ENCODE results near the gene ELAVL3. TPM values are rescaled to one million over a fixed set of nuclear protein-coding genes. Genes with fewer than 3 reads are reported as not detected.

Gene ELAVL3
- total and polyA plus RNA-seq, 2 of the 8 experiments (the other 6 are each of a cell fraction or from before 2014, with no cell fraction given), result 0.80 to 1.0 TPM

DNA sequence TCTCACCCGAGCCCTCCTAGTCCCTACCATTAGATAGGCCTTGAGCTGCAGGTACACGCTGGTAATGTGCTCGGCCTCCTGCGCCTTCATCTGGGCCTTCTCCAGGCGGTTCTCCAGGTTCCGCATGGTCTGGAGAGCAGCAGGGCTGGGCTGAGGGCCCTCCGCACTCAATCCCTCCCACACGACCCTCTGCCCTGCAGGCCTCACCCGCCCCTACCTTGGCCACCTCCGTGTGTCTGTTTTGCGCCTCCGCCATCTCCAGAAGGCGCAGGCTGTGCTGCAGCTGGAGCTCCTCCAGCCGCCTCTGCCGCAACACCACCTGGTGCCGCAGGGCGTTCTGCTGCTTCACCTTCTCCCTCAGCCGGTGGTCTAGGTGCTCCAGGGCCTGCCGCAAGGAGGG is 54.2 kb downstream of the ELAVL3 start:
- 89% methylated on average over 19 of the region's 19 CpGs; no CpG with 5 or more reads in 1 of the 2 experiments for WGBS, 2 experiments (ENCODE audit: extremely low coverage in 1 of 2, insufficient coverage in 1 of 2, insufficient read length in 1 of 2, insufficient replicate concordance in 2 of 2, low coverage in 1 of 2, low lambda C conversion rate in 2 of 2, missing lambda C conversion rate in 1 of 2)
- no peak overlapping the region for H2BK12ac ChIP-seq (ENCODE audit: low read depth, low read length)
- 0 out of 2 replicates have a peak overlapping the region, but pooled peaks have one; percentile 88 for H2BK15ac ChIP-seq (ENCODE audit: low read length)
- no peak for FAIRE-seq
- H2BK120ac ChIP-seq (replicated peaks; ENCODE audit: low read depth, low read length), result no peak overlapping the region
- no peak overlapping the region for H3K23ac ChIP-seq (ENCODE audit: insufficient read length)
- H3K36me3 ChIP-seq (ENCODE audit: control insufficient read depth in 2 of 4, insufficient read depth in 4 of 4, low read length in 3 of 4), result no peaks in the 10 kb centered on the region
- POLR2A ChIA-PET (ENCODE audit: partially characterized antibody), result interaction anchor here (1.1 to 1.4 kb wide), 2 partner anchors 8 to 9 kb away, joined by 5 read pairs; partner anchors contain the start of genes ODAD3 and PRKCSH
- no peak overlapping the region; the same call in 1 of the 2 replicates for H3K18ac ChIP-seq (ENCODE audit: extremely low read depth, low read length)
- H3K79me1 ChIP-seq (ENCODE audit: low read depth, low read length), result no peaks in the 10 kb centered on the region
- H3K9ac ChIP-seq (replicated peaks in 1 of 4; ENCODE audit: extremely low read depth in 1 of 4, low read depth in 3 of 4, low read length in 3 of 4), result no peak overlapping the region
- no peaks in the 10 kb centered on the region for H3K9me3 ChIP-seq (ENCODE audit: insufficient read depth in 2 of 2, low read depth in 1 of 2, low read length in 1 of 2)
- H3K56ac ChIP-seq (replicated peaks; ENCODE audit: insufficient read length, low read depth, low read length), result no peak overlapping the region
- H3K79me2 ChIP-seq (ENCODE audit: control insufficient read depth in 1 of 2, insufficient read depth in 2 of 2, low read length in 2 of 2), result no peaks in the 10 kb centered on the region
- no peak overlapping the region for H4K5ac ChIP-seq (ENCODE audit: insufficient read length, low read depth, low read length)
- no peak overlapping the region for H3K4ac ChIP-seq (replicated peaks; ENCODE audit: insufficient read length, low read depth, low read length)
- no peak overlapping the region for H2BK20ac ChIP-seq (ENCODE audit: low read length)
- H4K91ac ChIP-seq (replicated peaks; ENCODE audit: insufficient read length, low read length), result peak overlapping the region; percentile 22
- peak overlapping the region; percentile 2; the same call in 1 of the 2 replicates for H2AK5ac ChIP-seq (ENCODE audit: low read depth, low read length)
- H4K8ac ChIP-seq (ENCODE audit: extremely low read depth, insufficient read depth, low read length), result peak overlapping the region; percentile 41; the same call in 1 of the 2 replicates
- no peak for DNase-seq (ENCODE audit: low read depth in 1 of 2, low spot score in 2 of 2)
- H3K27ac ChIP-seq (ENCODE audit: low read depth, low read length), result no peak overlapping the region
- H2BK5ac ChIP-seq (ENCODE audit: low read depth, low read length), result peak overlapping the region; percentile 52; the same call in 1 of the 2 replicates
- no peak overlapping the region for H3K14ac ChIP-seq (ENCODE audit: insufficient read length)
- TF ChIP-seq EP300 (IDR thresholded peaks at IDR 0.05; ENCODE audit: borderline replicate concordance in 1 of 2, low read depth in 2 of 2, low read length in 2 of 2) (no peak), SP4 (IDR thresholded peaks at IDR 0.05; ENCODE audit: low read length) (no peak), MAFK (IDR thresholded peaks at IDR 0.05; ENCODE audit: low read depth, low read length) (no peak), CBX5 (IDR thresholded peaks at IDR 0.05; ENCODE audit: low read depth, low read length) (no peak), POLR2A (IDR thresholded peaks at IDR 0.05; ENCODE audit: control extremely low read depth in 1 of 2, low read depth in 2 of 2, low read length in 2 of 2) (no peak), RAD21 (IDR thresholded peaks at IDR 0.05 in 1 of 2, conservative IDR thresholded peaks at IDR 0.05 in 1 of 2; ENCODE audit: low read depth in 2 of 2, low read length in 2 of 2) (no peak), RFX5 (IDR thresholded peaks at IDR 0.05; ENCODE audit: borderline replicate concordance, low read depth, low read length) (no peak), CBX8 (IDR thresholded peaks at IDR 0.05; ENCODE audit: borderline replicate concordance, low read depth, low read length) (no peak), YY1 (IDR thresholded peaks at IDR 0.05; ENCODE audit: low read depth, low read length) (no peak), RBBP5 (IDR thresholded peaks at IDR 0.05; ENCODE audit: borderline replicate concordance, low read depth, low read length) (no peak), SP1 (IDR thresholded peaks at IDR 0.05; ENCODE audit: low read depth, low read length) (no peak)
- TF ChIP-seq, protein P1, sequence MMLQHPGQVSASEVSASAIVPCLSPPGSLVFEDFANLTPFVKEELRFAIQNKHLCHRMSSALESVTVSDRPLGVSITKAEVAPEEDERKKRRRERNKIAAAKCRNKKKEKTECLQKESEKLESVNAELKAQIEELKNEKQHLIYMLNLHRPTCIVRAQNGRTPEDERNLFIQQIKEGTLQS (IDR thresholded peaks at IDR 0.05; ENCODE audit: insufficient read depth, low read depth, low read length), result no peak
- TF ChIP-seq, protein P2, sequence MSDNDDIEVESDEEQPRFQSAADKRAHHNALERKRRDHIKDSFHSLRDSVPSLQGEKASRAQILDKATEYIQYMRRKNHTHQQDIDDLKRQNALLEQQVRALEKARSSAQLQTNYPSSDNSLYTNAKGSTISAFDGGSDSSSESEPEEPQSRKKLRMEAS (IDR thresholded peaks at IDR 0.05), result no peak
- CTCF ChIA-PET (ENCODE audit: partially characterized antibody), result interaction anchor here (0.9 to 2.5 kb wide), 5 partner anchors 9 to 56 kb away, joined by 3 to 12 read pairs (median 3); partner anchors contain the start of genes ODAD3 and PRKCSH
- peaks cover 2 to 16% (median 13%) of the 10 kb centered on the region in 4 experiments for H3K27me3 ChIP-seq (replicated peaks in 1 of 4; ENCODE audit: control insufficient read depth in 3 of 4, extremely low read depth in 1 of 4, insufficient read depth in 3 of 4, low read length in 3 of 4)
- H3K4me2 ChIP-seq (ENCODE audit: insufficient read depth in 1 of 2, low read depth in 2 of 2, low read length in 2 of 2), result no peak overlapping the region
- peaks cover 7% of the 10 kb centered on the region; the same call in 1 of the 2 replicates for H3K23me2 ChIP-seq (ENCODE audit: low read depth, low read length)
- H3K4me3 ChIP-seq (ENCODE audit: extremely low read depth in 1 of 4, insufficient read depth in 2 of 4, low read depth in 3 of 4, low read length in 4 of 4), result no peak overlapping the region
- no peaks in the 10 kb centered on the region for H4K20me1 ChIP-seq (replicated peaks in 1 of 2; ENCODE audit: control insufficient read depth in 1 of 2, insufficient read depth in 2 of 2, low read length in 2 of 2)
- H3K4me1 ChIP-seq (replicated peaks in 1 of 4; ENCODE audit: control insufficient read depth in 3 of 4, insufficient read depth in 4 of 4, low read length in 3 of 4), result peaks cover 0 to 13% (median 6%) of the 10 kb centered on the region in 4 experiments; a peak in 5 of 7 replicates
- no peak overlapping the region for H2AFZ ChIP-seq (ENCODE audit: low read length)
